RWPE2 (cell line): Measurements from ENCODE around the gene USP9X.

Experiments used
- ATAC-seq: fragments of 200-7000 bp; cut with Tn5 transposase; 3 replicates; pipeline ENCODE4 v1.9.1; 2021; ENCODE audit warnings: low read depth
- DNase-seq: peaks from one replicate; pipeline ENCODE4 v3.0.0-alpha.2; 2020; ENCODE audit warnings: low spot score
- H3K27ac ChIP-seq: fragments of 450-650 bp; 2 replicates; pipeline ENCODE4 v1.5.1; 2017; ENCODE audit warnings: mild to moderate bottlenecking; ENCODE audit not compliant: poor library complexity, severe bottlenecking
- H3K27me3 ChIP-seq: fragments of 250-450 bp; sonication (Bioruptor Pico); 2 replicates; pipeline ENCODE4 v1.5.1; 2021; ENCODE audit warnings: mild to moderate bottlenecking, moderate library complexity; ENCODE audit not compliant: insufficient read depth, poor library complexity, severe bottlenecking
- H3K36me3 ChIP-seq: fragments of 250-450 bp; sonication (Bioruptor Pico); 2 replicates; pipeline ENCODE4 v1.5.1; 2020; ENCODE audit warnings: low read depth, mild to moderate bottlenecking, moderate library complexity
- H3K4me1 ChIP-seq: fragments of 250-450 bp; sonication (Bioruptor Pico); 2 replicates; pipeline ENCODE4 v1.5.1; 2021; ENCODE audit warnings: mild to moderate bottlenecking, moderate library complexity; ENCODE audit not compliant: insufficient read depth, poor library complexity, severe bottlenecking
- H3K4me3 ChIP-seq: fragments of 250-450 bp; sonication (Bioruptor Pico); 2 replicates; pipeline ENCODE4 v1.5.1; 2021; ENCODE audit warnings: mild to moderate bottlenecking, moderate library complexity; ENCODE audit not compliant: severe bottlenecking
- H3K9me3 ChIP-seq: fragments of 250-450 bp; sonication (Bioruptor Pico); 2 replicates; pipeline ENCODE4 v1.5.1; 2021; ENCODE audit warnings: mild to moderate bottlenecking, moderate library complexity; ENCODE audit not compliant: severe bottlenecking
- TF ChIP-seq, protein P1 (sequence below): fragments of 450-650 bp; IDR thresholded peaks from one replicate; pipeline ENCODE4 v1.5.1; 2017; ENCODE audit warnings: mild to moderate bottlenecking, moderate library complexity; ENCODE audit not compliant: poor library complexity, severe bottlenecking

The USP9X gene

DNA sequence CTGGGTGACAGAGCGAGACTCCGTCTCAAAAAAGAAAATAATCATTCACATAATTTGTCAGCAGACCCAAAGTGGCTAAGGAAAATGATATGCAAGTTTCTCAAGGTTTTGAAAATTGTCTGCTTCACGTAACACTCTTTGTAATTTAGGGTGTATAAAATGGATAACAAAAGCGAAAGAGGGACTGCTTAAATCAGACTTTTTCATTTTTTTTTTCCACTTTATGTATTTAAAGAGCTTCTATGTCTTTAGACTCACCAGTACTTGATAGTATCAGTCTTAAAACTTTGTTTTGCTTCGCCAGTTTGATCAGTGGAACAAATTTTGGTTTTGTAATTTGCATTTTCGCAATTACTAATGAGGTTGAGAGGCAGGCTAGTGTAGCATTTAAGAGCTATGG is 34.6 kb downstream of the USP9X start:
- Histone ChIP-seq H3K27ac (no peak overlapping the region), H3K4me1 (no peaks in the 10 kb centered on the region), H3K36me3 (peaks cover 7% of the 10 kb centered on the region; the same call in 1 of the 2 replicates), H3K4me3 (no peak overlapping the region), H3K9me3 (no peaks in the 10 kb centered on the region), H3K27me3 (no peaks in the 10 kb centered on the region)
- TF ChIP-seq, protein P1, sequence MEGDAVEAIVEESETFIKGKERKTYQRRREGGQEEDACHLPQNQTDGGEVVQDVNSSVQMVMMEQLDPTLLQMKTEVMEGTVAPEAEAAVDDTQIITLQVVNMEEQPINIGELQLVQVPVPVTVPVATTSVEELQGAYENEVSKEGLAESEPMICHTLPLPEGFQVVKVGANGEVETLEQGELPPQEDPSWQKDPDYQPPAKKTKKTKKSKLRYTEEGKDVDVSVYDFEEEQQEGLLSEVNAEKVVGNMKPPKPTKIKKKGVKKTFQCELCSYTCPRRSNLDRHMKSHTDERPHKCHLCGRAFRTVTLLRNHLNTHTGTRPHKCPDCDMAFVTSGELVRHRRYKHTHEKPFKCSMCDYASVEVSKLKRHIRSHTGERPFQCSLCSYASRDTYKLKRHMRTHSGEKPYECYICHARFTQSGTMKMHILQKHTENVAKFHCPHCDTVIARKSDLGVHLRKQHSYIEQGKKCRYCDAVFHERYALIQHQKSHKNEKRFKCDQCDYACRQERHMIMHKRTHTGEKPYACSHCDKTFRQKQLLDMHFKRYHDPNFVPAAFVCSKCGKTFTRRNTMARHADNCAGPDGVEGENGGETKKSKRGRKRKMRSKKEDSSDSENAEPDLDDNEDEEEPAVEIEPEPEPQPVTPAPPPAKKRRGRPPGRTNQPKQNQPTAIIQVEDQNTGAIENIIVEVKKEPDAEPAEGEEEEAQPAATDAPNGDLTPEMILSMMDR = no peak
- no peak for ATAC-seq
- no peak for DNase-seq

DNA sequence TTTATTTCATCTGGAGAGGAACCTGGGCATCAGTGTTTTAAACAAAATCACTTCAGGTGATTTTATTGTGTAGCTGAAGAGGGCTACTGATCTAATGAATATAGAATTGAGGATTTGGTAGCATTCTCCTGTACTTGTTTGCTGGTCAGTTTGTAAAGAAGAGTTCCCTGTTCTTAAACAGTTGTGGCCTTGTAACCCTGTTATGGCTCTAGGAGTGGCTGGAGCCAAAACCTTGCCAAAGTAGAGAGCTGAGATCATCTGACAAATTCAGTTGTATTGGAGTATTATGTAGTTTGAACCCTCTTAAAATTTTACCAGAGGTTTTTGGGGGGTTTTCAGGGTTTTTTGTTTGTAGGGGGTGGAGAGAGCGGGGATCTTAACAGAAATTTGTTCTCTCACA is 36.5 kb downstream of the USP9X start:
- H3K4me3 ChIP-seq = no peak overlapping the region
- TF ChIP-seq, protein P1 = no peak
- no peak overlapping the region for H3K27ac ChIP-seq
- H3K4me1 ChIP-seq = no peaks in the 10 kb centered on the region
- ATAC-seq (no peak), DNase-seq (no peak)
- H3K9me3 ChIP-seq = no peaks in the 10 kb centered on the region
- no peaks in the 10 kb centered on the region for H3K27me3 ChIP-seq
- peaks cover 8% of the 10 kb centered on the region; the same call in 1 of the 2 replicates for H3K36me3 ChIP-seq

DNA sequence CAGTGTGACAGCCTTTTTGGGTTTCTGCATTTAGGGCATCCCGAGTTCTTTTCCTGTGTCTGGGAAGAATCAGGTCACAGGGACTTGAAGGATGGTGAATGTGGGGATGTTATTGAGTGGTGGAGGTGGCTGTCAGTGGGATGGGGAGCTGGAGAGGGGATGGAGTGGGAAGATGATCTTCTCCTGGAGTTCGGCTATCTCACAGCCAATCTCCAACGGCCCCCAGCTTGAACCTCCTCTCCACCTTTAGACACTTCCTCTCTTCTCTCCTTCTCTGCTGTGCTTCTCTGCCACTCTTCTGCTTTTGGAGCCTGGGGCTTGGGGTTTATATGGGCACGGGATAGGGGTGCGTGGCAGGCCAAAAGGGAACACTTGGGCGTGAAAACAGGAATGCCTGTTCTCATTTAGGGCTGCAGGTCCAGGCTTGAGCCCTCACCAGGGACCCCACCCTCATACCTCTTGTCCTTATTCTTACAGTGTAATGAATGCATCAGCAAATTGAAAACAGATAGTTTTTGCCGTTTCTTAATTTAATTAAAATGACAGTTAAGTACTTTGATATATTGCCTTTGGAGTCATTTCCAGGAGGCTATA is 37.5 kb downstream of the USP9X start:
- no peak overlapping the region for H3K4me3 ChIP-seq
- no peak overlapping the region for H3K27ac ChIP-seq
- H3K4me1 ChIP-seq = no peaks in the 10 kb centered on the region
- H3K36me3 ChIP-seq = peaks cover 8% of the 10 kb centered on the region
- TF ChIP-seq, protein P1 = no peak
- DNase-seq (no peak), ATAC-seq (no peak)
- no peaks in the 10 kb centered on the region for H3K27me3 ChIP-seq
- no peaks in the 10 kb centered on the region for H3K9me3 ChIP-seq

DNA sequence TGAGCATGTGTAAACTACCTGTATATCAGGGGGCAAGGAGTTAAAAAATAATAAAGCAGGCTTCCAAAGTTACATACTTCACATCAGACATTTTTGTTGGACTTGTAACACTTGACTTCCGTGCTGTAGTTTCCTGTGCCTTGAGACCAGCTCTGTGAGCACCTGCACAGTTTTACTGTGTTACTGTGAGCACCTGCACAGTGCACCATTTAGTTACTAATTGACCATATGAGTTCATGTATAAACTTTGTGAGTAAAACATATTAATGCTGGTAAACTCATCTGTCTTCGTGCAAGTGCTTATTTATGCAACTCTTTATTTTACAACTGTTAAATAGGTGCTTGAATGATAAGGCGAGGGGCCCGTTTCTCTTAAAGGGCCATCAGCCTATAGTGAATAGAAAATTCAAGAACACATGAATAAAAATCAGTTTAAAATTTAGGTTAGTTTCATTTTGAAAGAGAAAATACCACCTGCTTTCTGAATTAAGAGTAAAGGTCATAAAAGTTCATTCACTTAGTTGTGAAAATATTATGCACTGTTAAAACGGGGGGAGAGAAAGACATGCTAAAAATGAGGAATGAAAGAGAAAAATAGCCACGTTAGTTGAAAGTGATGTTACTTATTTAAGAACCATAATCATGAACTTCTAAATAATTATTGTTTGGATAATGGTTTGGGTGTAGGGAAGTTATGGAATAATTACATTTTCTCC is 42.4 kb downstream of the USP9X start:
- Histone ChIP-seq H3K27ac (no peak overlapping the region), H3K36me3 (peaks cover 41% of the 10 kb centered on the region), H3K4me1 (no peaks in the 10 kb centered on the region), H3K27me3 (no peaks in the 10 kb centered on the region), H3K4me3 (no peak overlapping the region), H3K9me3 (no peaks in the 10 kb centered on the region)
- TF ChIP-seq, protein P1 = no peak
- no peak for DNase-seq
- no peak for ATAC-seq

DNA sequence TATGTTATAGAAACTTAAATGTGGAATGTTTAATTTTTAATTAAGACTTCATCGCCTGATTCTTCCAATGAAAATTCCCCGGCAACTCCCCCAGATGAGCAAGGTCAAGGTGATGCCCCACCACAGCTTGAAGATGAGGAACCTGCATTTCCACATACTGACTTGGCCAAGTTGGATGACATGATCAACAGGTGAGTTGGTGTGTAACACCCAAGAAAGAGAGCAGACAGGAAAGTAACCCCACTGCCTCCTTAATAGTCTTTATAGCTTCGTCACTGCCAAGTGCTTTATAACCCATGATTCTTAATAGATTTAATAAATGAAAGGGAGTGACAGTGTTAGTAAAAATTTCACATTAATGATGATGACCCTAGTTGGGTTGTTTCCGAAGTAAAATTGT is 43.7 kb downstream of the USP9X start:
- Histone ChIP-seq H3K27ac (no peak overlapping the region), H3K4me1 (no peaks in the 10 kb centered on the region), H3K36me3 (peaks cover 52% of the 10 kb centered on the region), H3K9me3 (no peaks in the 10 kb centered on the region), H3K27me3 (no peaks in the 10 kb centered on the region), H3K4me3 (no peak overlapping the region)
- DNase-seq = no peak
- TF ChIP-seq, protein P1 = no peak
- ATAC-seq = no peak
